Measurements from ENCODE around the gene FRMD6.

- no peak for TF ChIP-seq CTCF (conservative IDR thresholded peaks at IDR 0.05)
- TF ChIP-seq ZFX (IDR thresholded peaks at IDR 0.05) = no peak
Measured at GRCh38 chr14:51684760-51685159, 33.0 kb downstream of the FRMD6 start.
